ENCODE measurements around the gene SLC12A7.

Gene SLC12A7

GRCh38 chr5:1048162-1048721 is 63.6 kb downstream of the SLC12A7 start:
- DNase-seq: no peak

GRCh38 chr5:1047332-1047965 is 64.4 kb downstream of the SLC12A7 start:
- DNase-seq: no peak

- no peak for DNase-seq
These were observed 65.8 kb downstream of the SLC12A7 start for GRCh38 chr5:1045960-1046560.

GRCh38 chr5:1044117-1044516 is 67.7 kb downstream of the SLC12A7 start:
- no peak for DNase-seq

GRCh38 chr5:1043327-1043726 is 68.5 kb downstream of the SLC12A7 start:
- no peak for DNase-seq

GRCh38 chr5:1042626-1043025 is 69.2 kb downstream of the SLC12A7 start:
- DNase-seq: no peak

- no peak for DNase-seq
These were observed 70.4 kb downstream of the SLC12A7 start for GRCh38 chr5:1041225-1042143.

- DNase-seq: no peak
These were observed 71.3 kb downstream of the SLC12A7 start for GRCh38 chr5:1040571-1040970.

- no peak for DNase-seq
These were observed 72.1 kb downstream of the SLC12A7 start for GRCh38 chr5:1039706-1040260.

- no peak for DNase-seq
These were observed 72.7 kb downstream of the SLC12A7 start for GRCh38 chr5:1039210-1039548.

- DNase-seq: no peak
These were observed 73.2 kb downstream of the SLC12A7 start for GRCh38 chr5:1038417-1039209.

- no peak for DNase-seq
These were observed 74.0 kb downstream of the SLC12A7 start for GRCh38 chr5:1037671-1038416.

GRCh38 chr5:1037123-1037670 is 74.7 kb downstream of the SLC12A7 start:
- DNase-seq: no peak

GRCh38 chr5:1036504-1037122 is 75.2 kb downstream of the SLC12A7 start:
- no peak for DNase-seq

GRCh38 chr5:1035421-1036405 is 76.2 kb downstream of the SLC12A7 start:
- no peak for DNase-seq

GRCh38 chr5:1034986-1035385 is 76.9 kb downstream of the SLC12A7 start:
- no peak for DNase-seq

GRCh38 chr5:1034421-1034905 is 77.4 kb downstream of the SLC12A7 start:
- DNase-seq: no peak

- DNase-seq: no peak
These were observed 78.0 kb downstream of the SLC12A7 start for GRCh38 chr5:1033606-1034420.
